T-cell (primary cell): ENCODE measurements around the gene RABGAP1L. TPM values are rescaled to one million over a fixed set of nuclear protein-coding genes. Genes with fewer than 3 reads are reported as not detected.
"Not testable (repeated sequence)": the region's sequence is repeated elsewhere in the genome, so short reads cannot be mapped to it uniquely, and the experiment has no call there.

Source experiments
- ATAC-seq, 4 experiments: fragments of 200-7000 bp in 3 of 4; fragments of 150-1000 bp in 1 of 4; cut with Tn5 transposase; replicated peaks in 1 of 4; 1 replicate in 3 of 4; 2 replicates in 1 of 4; pipeline ENCODE4 v1.10.0; 2021; ENCODE audit warnings: moderate library complexity in 3 of 4, mild to moderate bottlenecking in 2 of 4, moderate number of reproducible peaks in 1 of 4
- CTCF ChIA-PET, 2 donors: fragments of 300-600 bp; sonication (Branson Sonifier 250); formaldehyde crosslinking; loops; one replicate each; lab custom pipeline; 2022; ENCODE audit warnings: antibody characterized with exemption in 2 of 2; lab: Charles Lee
- POLR2A ChIA-PET, 2 donors: fragments of 300-600 bp; sonication (Branson Sonifier 250); formaldehyde crosslinking; loops; one replicate each; lab custom pipeline; 2022; ENCODE audit warnings: antibody characterized with exemption in 2 of 2; lab: Charles Lee
- DNase-seq, 35 experiments: peaks; one replicate each; pipeline versions ENCODE4 v3.0.0 to v3.0.0-alpha.2; 2013 to 2023
- H3K27ac ChIP-seq: one replicate; pipeline ENCODE4 v1.5.1; 2013; ENCODE audit warnings: low read length
- H3K27me3 ChIP-seq, 2 experiments: replicated peaks in 1 of 2; 1 replicate in 1 of 2; 2 replicates in 1 of 2; pipeline versions ENCODE4 v1.6.1 to v1.7.0; 2013; ENCODE audit warnings: low read length in 1 of 2, mixed read lengths in 1 of 2; ENCODE audit not compliant: control insufficient read depth in 2 of 2, insufficient read depth in 2 of 2; ENCODE audit errors: extremely low read depth in 1 of 2
- H3K36me3 ChIP-seq, 2 donors: 1 replicate in 1 of 2; 2 replicates in 1 of 2; pipeline versions ENCODE4 v1.6.1 to v1.7.0; 2013; ENCODE audit warnings: low read length in 1 of 2; ENCODE audit not compliant: control insufficient read depth in 2 of 2, insufficient read depth in 1 of 2; ENCODE audit errors: extremely low read depth in 1 of 2
- H3K4me1 ChIP-seq, 2 experiments: 1 replicate in 1 of 2; 2 replicates in 1 of 2; pipeline versions ENCODE4 v1.6.1 to v1.7.0; 2013; ENCODE audit warnings: low read length in 2 of 2, mixed read lengths in 1 of 2; ENCODE audit not compliant: insufficient read depth in 2 of 2, control insufficient read depth in 1 of 2; ENCODE audit errors: extremely low read depth in 1 of 2
- H3K4me3 ChIP-seq, 2 donors: 1 replicate in 1 of 2; 2 replicates in 1 of 2; pipeline versions ENCODE4 v1.5.1 to v1.7.0; 2013; ENCODE audit warnings: mild to moderate bottlenecking in 2 of 2, low read length in 1 of 2, moderate library complexity in 1 of 2; ENCODE audit not compliant: control insufficient read depth in 1 of 2; ENCODE audit errors: extremely low read depth in 1 of 2
- H3K9me3 ChIP-seq: 2 replicates; pipeline ENCODE4 v1.7.0; 2013
- H3K27ac Mint-ChIP-seq, 2 donors: one replicate each; pipeline ENCODE4 v1.8.0; 2020 to 2021; ENCODE audit warnings: mild to moderate bottlenecking in 2 of 2, mixed read lengths in 2 of 2
- H3K27me3 Mint-ChIP-seq, 2 donors: one replicate each; pipeline ENCODE4 v1.8.0; 2021 to 2022; ENCODE audit warnings: mixed read lengths in 2 of 2
- H3K36me3 Mint-ChIP-seq: one replicate; pipeline ENCODE4 v1.8.0; 2021; ENCODE audit warnings: mixed read lengths
- H3K4me1 Mint-ChIP-seq, 3 donors: one replicate each; pipeline ENCODE4 v1.8.0; 2020 to 2022; ENCODE audit warnings: mixed read lengths in 3 of 3, mild to moderate bottlenecking in 1 of 3
- H3K4me3 Mint-ChIP-seq, 3 donors: one replicate each; pipeline ENCODE4 v1.8.0; 2020 to 2022; ENCODE audit warnings: mild to moderate bottlenecking in 3 of 3, mixed read lengths in 3 of 3, moderate library complexity in 3 of 3
- H3K9me3 Mint-ChIP-seq, 3 donors: one replicate each; pipeline ENCODE4 v1.8.0; 2020 to 2022; ENCODE audit warnings: mixed read lengths in 3 of 3
- WGBS: methylation state at CpG from one replicate; pipeline ENCODE4 v1.1.5; 2013; ENCODE audit warnings: missing lambda C conversion rate; ENCODE audit not compliant: insufficient coverage; 5-methylcytosine and 5-hydroxymethylcytosine counted together
- total RNA-seq, 35 experiments: library from RNA in 6 of 35; stranded (reverse) in 6 of 35; fragments of 120-200 nt in 1 of 35; gene quantifications; one replicate each; pipeline versions ENCODE4 v1.2.1 to v1.2.4 and lab custom pipeline; 2013 to 2026

The RABGAP1L gene
- total RNA-seq, 5 donors from 2014 or later (not counting 1 experiment from before 2014, with no cell fraction given), result 75.0 to 108 (median 82.3) TPM

- H3K36me3 Mint-ChIP-seq, result peaks cover 54% of the 10 kb centered on the region
- ChIA-PET POLR2A (no interaction called here), CTCF (no interaction called here)
- Histone ChIP-seq H3K9me3 (no peaks in the 10 kb centered on the region), H3K36me3 (peaks cover 0 to 23% of the 10 kb centered on the region in 2 donors), H3K4me3 (no peak overlapping the region), H3K27me3 (no peaks in the 10 kb centered on the region), H3K4me1 (no peaks in the 10 kb centered on the region), H3K27ac (no peak overlapping the region)
- no peak overlapping the region for H3K27ac Mint-ChIP-seq
- H3K27me3 Mint-ChIP-seq, result no peaks in the 10 kb centered on the region
- H3K9me3 Mint-ChIP-seq, result no peaks in the 10 kb centered on the region
- DNase-seq, result no peak
- H3K4me3 Mint-ChIP-seq, result no peak overlapping the region
- H3K4me1 Mint-ChIP-seq, result peaks cover 3 to 11% (median 8%) of the 10 kb centered on the region in 3 donors
- no peak for ATAC-seq
- 83% methylated on average over 1 of the region's 2 CpGs for WGBS
Observed at GRCh38 chr1:174242856-174243255, 83.5 kb downstream of the RABGAP1L start.

- peaks cover 0 to 23% of the 10 kb centered on the region in 2 donors for H3K36me3 ChIP-seq
- peaks cover 3 to 11% (median 8%) of the 10 kb centered on the region in 3 donors for H3K4me1 Mint-ChIP-seq
- no peaks in the 10 kb centered on the region for H3K9me3 Mint-ChIP-seq
- no peak overlapping the region for H3K27ac Mint-ChIP-seq
- H3K27me3 Mint-ChIP-seq, result no peaks in the 10 kb centered on the region
- no peaks in the 10 kb centered on the region for H3K9me3 ChIP-seq
- H3K4me3 ChIP-seq, result no peak overlapping the region
- no peaks in the 10 kb centered on the region for H3K27me3 ChIP-seq
- CTCF ChIA-PET, result no interaction called here
- POLR2A ChIA-PET, result no interaction called here
- H3K4me3 Mint-ChIP-seq, result no peak overlapping the region
- H3K27ac ChIP-seq, result no peak overlapping the region
- H3K36me3 Mint-ChIP-seq, result peaks cover 54% of the 10 kb centered on the region
- DNase-seq, result no peak
- H3K4me1 ChIP-seq, result no peaks in the 10 kb centered on the region
- ATAC-seq, result no peak
- no CpG with 5 or more reads among the region's 3 CpGs for WGBS
Observed at GRCh38 chr1:174243451-174244000, 84.2 kb downstream of the RABGAP1L start.

- peaks cover 0 to 23% of the 10 kb centered on the region in 2 donors for H3K36me3 ChIP-seq
- Mint-ChIP-seq H3K27me3 (no peaks in the 10 kb centered on the region), H3K4me1 (peaks cover 3 to 10% (median 8%) of the 10 kb centered on the region in 3 donors), H3K36me3 (peaks cover 53% of the 10 kb centered on the region), H3K4me3 (no peak overlapping the region), H3K27ac (no peak overlapping the region), H3K9me3 (no peaks in the 10 kb centered on the region)
- no peaks in the 10 kb centered on the region for H3K9me3 ChIP-seq
- 96% methylated on average over 3 of the region's 5 CpGs for WGBS
- ChIA-PET CTCF (no interaction called here), POLR2A (no interaction called here)
- DNase-seq (no peak), ATAC-seq (no peak)
- H3K4me3 ChIP-seq, result no peak overlapping the region
- no peak overlapping the region for H3K27ac ChIP-seq
- H3K27me3 ChIP-seq, result no peaks in the 10 kb centered on the region
- no peaks in the 10 kb centered on the region for H3K4me1 ChIP-seq
Observed at GRCh38 chr1:174244017-174244416, 84.7 kb downstream of the RABGAP1L start.

- Histone ChIP-seq H3K4me3 (no peak overlapping the region), H3K27ac (no peak overlapping the region), H3K4me1 (no peaks in the 10 kb centered on the region), H3K27me3 (no peaks in the 10 kb centered on the region), H3K36me3 (peaks cover 0 to 15% of the 10 kb centered on the region in 2 donors), H3K9me3 (no peaks in the 10 kb centered on the region)
- Mint-ChIP-seq H3K4me1 (peaks cover 0 to 6% (median 5%) of the 10 kb centered on the region in 3 donors), H3K27me3 (no peaks in the 10 kb centered on the region), H3K27ac (no peak overlapping the region), H3K36me3 (peaks cover 42% of the 10 kb centered on the region), H3K9me3 (no peaks in the 10 kb centered on the region), H3K4me3 (no peak overlapping the region)
- DNase-seq (no peak), ATAC-seq (no peak)
- ChIA-PET CTCF (no interaction called here), POLR2A (no interaction called here)
- 100% methylated on average over 1 of the region's 4 CpGs for WGBS
Observed at GRCh38 chr1:174247472-174247871, 88.2 kb downstream of the RABGAP1L start.

- Histone ChIP-seq H3K4me3 (no peak overlapping the region), H3K9me3 (no peaks in the 10 kb centered on the region), H3K27ac (no peak overlapping the region), H3K27me3 (no peaks in the 10 kb centered on the region), H3K36me3 (peaks cover 0 to 15% of the 10 kb centered on the region in 2 donors), H3K4me1 (no peaks in the 10 kb centered on the region)
- POLR2A ChIA-PET, result no interaction called here
- Mint-ChIP-seq H3K9me3 (no peaks in the 10 kb centered on the region), H3K4me3 (no peak overlapping the region), H3K36me3 (peaks cover 39% of the 10 kb centered on the region), H3K27ac (no peak overlapping the region), H3K4me1 (peaks cover 0 to 2% (median under 1%) of the 10 kb centered on the region in 3 donors), H3K27me3 (no peaks in the 10 kb centered on the region)
- DNase-seq, result no peak
- CTCF ChIA-PET, result no interaction called here
- ATAC-seq, result no peak
Observed at GRCh38 chr1:174248041-174248440, 88.7 kb downstream of the RABGAP1L start.

GRCh38 chr1:174256386-174256785, 97.1 kb downstream of the RABGAP1L start:
- H3K27ac Mint-ChIP-seq, H3K27me3 Mint-ChIP-seq, ATAC-seq, H3K27me3 ChIP-seq, DNase-seq, POLR2A ChIA-PET, H3K27ac ChIP-seq, H3K4me1 ChIP-seq, H3K4me3 ChIP-seq, H3K36me3 ChIP-seq, H3K4me1 Mint-ChIP-seq, H3K9me3 Mint-ChIP-seq, H3K9me3 ChIP-seq, H3K4me3 Mint-ChIP-seq, CTCF ChIA-PET: not testable (repeated sequence)
- peaks cover 38% of the 10 kb centered on the region for H3K36me3 Mint-ChIP-seq
- WGBS, result 100% methylated on average over 3 of the region's 14 CpGs
